NCI-H2107 treated with DMSO at 0.1 percent for 48 hours (cell line): ENCODE results near the gene CD58.
"Not testable (repeated sequence)": the region's sequence is repeated elsewhere in the genome, so short reads cannot be mapped to it uniquely, and the experiment has no call there.

Experiments used
- DNase-seq: peaks from one replicate; lab custom pipeline; 2025; ENCODE audit not compliant: unreplicated experiment; lab: John Stamatoyannopoulos, UW

CD58 gene

DNA sequence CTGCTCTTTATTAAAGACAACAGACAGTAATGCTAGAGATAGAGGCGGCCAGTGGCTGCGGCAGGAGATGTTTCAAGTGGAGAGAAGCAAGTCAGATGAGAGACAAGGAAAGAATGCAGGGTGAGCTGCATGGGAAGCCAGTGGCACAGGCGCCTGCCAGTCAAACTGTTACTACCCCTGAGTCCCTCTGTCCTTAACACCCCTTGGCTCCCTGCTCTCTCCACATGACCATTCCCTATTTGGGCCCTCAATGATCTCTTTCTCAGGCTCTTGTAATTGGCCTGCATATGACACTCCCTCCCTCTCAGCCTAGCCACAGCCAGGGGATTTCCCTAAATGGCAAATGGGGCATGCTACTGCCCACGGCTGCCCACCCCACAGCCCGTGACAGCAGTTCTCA is 22.6 kb upstream of the CD58 start:
- DNase-seq, result not testable (repeated sequence)

DNA sequence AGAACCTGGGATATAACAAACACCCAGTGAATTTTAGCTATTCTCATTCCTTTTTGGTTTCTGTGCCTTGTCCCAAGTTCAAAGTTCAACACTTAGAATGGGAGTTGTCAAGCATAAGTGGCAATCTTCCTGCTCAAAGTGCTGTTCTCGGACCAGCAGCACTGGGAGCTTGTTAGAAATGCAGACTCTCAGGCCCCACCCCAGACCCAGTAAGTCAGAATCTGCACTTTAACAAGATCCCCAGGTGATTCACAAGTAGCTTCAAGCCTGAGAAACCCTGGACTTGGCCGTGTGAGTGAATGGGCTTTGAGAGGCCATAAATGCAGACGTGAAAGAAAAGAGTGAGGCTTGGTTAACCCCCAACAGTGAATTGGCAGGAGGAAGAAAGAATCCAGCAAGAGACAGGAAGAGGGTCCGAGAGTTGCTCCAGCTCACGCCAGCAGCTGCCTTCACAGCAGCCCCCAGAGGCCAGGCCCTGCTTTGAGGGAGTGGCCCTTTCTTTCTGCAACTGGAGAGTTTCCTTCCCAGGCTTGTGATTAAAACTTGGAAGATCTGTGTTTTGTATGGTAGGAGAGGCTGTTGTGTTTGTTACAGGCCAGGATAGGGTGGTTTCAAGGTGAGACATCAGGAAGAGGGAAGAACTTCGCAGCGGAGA is 21.3 kb upstream of the CD58 start:
- not testable (repeated sequence) for DNase-seq

DNA sequence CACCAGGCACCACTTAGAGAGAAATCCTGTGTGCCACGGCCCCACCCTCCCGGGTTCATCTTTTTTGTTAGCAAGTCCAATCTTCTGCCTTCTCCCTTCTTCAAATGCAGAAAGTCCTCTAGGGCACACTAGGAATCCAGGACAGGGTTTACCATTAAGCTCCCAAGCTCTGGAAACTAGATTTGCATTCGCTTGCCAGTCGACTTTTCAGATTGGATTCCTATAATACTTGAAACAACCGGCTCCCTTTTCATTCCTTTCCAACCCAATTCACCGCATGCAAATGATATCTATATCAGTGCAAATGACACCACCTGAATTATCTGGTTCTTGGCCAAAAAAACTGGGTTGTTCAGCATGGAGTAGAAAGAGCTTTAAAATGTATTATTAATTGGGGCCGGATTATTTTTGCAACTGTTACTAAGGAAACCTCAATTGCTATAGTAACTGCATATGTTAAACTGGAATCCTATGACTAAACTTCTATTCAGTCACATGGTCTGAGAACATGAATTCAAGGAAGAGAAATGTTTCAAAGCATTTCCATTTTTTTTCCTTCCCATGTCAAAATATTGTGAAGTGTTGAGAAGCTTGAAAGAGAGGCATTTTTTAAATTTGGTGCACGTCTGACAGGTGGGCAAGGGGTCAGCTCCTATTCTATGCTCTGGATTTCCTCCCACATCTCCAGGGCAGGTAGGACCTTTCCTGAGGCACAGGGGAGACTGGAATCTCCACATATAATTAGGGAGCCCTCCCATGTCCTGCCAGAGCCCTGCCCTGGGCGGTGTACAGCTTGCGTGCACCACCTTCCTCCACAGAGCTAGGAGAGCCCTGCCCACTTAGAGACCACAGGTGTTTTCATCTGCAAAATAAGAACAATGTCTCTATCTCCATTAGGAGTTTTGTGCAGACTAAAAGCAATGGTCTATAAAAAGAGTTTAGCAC is 20.5 kb upstream of the CD58 start:
- DNase-seq, result not testable (repeated sequence)

DNA sequence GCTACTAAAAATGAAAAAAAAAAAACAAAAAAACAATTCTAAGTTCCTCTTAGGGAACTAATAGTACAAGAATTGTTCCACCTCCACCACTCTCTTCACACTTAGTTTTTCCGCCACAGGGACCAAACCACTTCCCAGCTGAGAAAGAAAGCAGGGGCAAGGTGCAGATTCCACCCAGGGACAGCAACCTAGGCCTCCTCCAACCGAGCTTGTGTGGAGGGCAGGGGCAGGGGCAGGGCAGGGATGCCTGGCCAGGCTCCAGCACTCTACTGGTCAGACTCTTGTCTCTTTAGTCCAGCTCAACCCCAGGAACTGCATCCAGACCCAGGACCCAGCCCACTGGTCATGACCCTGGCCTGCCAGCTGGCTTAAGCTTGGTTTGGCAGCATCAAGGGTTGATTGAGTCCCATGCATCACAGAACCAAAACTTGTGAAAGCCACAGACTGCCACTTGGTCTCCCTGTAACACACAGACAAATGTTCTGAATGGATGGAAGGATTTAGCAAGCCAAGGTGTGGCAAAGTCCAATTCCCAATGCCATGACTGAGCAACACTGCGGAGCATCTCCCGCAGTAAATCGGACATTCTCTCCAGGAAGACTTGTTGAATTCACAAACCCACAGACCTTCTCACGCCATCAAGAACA is 19.7 kb upstream of the CD58 start:
- DNase-seq, result not testable (repeated sequence)

DNA sequence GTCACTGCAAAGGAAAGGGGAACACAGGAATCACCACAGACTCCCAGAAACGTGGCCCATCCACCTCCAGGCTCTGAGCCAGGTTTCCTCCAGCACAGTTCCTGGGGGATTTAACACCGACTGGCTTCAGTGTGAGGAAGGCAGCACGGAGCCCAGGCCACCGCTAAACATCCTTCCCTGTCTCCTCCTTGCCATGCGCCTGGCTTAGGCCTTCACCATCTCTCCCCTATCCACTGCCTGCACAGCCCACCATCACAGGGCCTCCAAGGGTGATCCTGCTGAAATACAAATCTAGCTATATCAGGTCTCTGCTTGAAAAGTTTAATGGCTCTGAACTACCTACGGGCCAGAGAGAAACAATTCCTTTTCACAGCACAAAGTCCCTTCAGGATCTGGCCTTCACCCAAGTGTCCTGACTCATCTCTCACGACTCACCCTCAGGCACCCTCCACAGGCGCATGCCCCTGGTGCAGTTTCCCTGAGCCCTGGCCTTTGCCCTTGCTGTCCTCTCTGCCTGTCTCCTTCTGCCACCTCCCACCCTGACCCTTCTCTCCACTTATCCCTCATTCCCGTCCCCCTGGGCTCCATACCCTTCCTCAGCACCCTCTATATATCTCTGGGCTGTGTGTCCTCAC is 18.4 kb upstream of the CD58 start:
- DNase-seq, result not testable (repeated sequence)

DNA sequence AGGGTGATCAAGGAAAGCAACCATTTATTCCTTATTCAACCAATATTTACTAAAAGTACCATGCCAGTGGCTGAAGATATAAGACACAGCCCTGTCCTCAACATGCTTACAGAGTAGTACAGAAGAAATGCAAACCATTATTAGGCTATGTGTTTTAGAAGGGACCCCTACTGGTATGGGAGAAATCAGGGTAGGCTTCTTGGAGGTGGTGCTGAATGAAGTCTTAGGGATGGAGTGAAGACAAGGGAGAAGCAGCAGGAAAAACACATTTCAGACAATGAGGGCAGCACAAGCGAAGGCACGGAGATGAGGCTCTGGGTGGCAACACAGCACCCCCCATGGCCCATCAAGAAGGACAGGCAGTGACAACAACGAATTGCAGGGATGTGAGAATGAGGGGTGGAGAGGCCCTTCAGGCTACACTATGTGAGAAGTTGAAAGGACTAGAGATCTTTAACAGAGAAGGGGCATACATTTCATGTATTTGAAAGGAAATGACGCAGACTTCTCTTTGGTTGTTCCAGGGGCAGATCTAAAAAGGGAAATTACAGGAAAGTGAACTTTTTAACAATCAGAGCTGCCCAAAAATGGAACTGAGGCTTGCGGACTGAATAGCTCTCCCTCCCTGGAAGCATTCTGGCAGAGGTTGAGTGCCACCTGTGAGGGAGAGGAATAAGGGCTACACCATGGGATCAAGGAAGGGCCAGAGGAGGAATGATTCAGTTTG is 16.8 kb upstream of the CD58 start:
- no peak for DNase-seq

DNA sequence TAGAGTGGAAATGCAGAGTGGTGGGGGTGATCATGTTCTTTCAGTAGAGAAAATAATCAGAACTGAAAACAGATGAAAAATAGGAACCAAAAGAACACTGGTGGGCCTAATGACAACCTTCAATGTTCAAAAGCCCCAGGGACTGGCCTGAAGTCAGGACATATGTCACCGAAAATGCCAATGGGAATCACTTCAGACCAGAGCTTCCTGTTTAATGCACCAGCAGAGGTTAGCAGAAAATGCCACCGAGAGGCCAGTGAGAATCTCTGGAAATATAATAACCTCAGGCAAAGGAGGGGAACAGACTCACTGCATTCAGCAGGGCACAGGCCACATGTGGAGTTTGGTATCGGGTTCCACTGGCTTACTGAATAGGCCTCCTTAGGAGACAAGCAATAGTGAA is 15.9 kb upstream of the CD58 start:
- peak; percentile 44 for DNase-seq

DNA sequence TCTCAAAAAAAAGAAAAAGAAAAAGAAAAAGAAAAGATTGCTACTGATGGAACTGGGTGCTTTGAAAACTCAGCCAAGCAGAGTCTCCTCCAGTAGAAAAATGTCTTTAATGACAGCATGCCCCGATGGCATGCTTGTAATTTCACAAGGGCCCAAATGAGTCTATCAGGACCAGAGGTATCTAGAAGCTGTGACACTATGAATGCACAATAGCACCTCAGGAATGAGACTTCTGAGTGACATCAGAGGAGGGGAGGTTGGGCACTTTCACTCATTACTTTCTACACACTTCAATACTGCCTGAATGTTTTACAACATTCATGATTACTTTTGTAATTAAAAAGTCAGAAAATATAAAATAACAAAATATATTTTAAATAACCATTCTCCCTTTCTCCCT is 15.1 kb upstream of the CD58 start:
- DNase-seq, result no peak

DNA sequence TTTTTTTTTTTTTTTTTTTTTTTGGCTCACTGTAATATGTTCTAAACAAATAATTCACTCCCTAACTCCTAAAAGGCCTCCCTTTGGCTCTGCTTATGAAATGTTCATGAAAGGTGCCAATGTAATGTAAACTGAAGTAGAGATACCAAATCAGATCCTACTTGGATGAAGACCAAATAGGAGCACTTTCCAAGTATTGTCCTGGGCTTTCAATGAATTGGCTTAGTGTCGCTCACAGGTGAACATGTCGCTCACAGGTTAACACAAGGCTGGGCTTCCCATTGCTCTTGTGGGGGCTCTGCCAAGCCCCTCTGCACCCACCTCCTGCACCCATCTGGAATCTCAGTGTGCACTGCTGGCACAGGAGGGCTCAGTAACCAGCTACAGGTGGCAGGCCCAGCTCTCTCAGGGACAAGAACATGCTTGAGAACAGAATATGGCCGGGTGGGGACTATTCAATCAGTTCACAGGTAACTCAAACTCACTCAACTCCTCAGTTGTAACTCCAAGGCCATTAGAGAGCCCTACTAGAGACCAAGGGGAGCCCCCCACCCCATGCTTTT is 10.6 kb upstream of the CD58 start:
- DNase-seq, result no peak

DNA sequence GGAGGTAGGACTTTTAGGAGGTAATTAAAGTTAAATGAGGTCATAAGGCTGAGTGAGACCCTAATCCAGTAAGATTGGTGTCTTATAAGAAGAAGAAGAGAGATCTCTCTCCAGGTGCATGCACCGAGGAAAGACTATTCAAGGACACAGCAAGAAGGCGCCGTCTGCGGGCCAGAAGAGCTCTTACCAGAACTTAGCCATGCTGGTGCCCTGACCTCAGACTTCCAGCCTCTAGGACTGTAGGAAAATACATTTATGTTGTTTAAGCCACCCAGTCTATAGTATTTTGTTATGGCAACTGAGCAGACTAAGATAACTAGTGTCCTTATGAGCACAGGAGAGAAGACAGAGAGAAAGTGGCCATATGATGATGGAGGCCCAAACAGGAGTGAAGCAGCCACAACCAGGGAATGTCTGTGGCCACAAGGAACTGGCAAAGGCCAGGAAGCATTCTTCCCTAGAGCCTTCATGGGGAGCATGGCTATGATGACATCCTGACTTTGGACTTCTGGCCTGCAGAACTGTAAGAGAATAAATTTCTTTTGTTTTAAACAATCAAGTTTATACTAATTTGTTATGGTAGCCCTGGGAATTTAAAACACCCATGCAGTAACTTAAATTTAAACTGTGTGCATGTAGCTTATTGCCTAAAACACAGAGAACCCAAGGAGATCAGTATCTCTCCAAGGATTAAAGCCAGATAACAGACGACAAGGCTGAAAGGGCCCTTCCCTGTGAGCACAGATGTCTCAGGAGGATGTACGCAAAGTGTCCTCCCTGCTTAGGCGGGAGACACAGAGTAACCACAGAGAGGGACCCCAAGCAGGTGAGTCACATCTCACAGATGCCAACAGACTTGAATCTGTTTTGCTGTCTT is 9.9 kb upstream of the CD58 start:
- DNase-seq, result no peak

DNA sequence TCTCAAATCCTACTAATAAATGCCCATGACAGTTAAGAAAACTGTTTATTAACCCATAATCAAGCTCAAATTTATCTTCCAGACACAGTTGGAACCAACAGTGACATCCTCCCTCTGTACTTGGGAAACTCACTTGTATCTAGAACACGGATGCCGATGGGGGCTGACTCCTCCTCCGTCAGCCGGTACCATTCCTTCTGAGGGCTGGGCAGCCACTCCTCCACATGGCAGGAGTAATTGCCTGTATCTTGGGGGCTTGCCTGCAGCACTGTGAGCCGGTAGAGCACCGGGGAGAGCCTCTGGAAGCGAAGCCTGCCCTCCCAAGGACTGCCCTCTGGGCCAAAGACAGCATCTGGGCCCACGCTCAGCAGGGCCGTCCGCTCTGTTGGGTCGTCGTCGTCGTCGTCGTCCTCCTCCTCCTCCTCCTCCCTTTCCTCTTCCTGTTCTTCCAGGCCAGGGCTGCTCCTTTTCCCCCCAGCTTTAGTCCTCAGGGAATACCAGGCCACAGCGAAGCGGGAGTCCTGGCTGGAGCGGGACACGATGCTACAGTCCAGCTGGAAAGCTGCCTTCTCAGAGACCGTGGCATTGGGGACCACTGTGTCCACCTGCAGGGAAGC is 8.5 kb upstream of the CD58 start:
- no peak for DNase-seq

DNA sequence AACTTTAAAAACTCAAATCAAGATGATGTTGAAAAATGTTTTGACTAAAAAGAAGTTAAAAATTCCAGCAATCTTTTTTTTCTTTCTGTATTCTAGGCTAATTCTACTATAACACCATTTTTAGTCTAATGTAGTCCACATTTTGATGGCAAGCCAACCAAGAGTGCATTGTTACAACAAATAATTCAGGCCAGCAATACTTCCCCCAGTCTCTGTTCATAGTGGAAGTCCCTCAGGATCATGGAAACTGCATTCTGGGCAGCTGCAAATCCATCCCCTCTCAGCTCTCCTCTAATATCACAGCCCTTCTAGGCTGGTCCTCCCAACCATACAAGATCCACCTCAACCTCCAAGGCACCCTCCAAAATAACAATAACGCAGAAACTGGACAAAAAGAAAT is 7.8 kb upstream of the CD58 start:
- no peak for DNase-seq

DNA sequence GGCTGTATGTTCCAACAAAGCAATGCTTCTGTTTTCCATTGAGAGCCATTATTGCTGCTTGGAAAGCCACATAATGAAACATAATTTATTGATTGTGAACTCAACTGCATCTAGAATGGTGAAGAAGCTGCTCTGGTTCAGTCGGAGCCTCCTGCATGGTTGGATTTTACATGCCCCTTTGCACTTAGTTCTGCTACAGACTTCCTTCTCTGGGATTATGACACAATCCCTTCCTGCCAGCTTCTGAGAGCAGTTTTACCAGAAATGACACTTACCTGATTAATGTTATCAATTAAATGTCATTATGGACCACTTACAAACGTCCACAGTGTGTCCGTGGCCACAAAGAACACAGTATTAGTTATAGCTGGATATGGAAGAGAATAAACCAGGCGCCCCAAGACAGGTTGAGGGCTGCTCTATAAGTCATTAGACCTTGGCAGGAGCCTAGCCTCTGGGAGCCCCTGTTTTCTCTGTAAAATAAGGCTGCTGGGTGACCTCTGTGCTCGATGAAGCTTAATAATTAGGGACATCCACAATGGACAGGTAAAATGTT is 7.0 kb upstream of the CD58 start:
- no peak for DNase-seq

DNA sequence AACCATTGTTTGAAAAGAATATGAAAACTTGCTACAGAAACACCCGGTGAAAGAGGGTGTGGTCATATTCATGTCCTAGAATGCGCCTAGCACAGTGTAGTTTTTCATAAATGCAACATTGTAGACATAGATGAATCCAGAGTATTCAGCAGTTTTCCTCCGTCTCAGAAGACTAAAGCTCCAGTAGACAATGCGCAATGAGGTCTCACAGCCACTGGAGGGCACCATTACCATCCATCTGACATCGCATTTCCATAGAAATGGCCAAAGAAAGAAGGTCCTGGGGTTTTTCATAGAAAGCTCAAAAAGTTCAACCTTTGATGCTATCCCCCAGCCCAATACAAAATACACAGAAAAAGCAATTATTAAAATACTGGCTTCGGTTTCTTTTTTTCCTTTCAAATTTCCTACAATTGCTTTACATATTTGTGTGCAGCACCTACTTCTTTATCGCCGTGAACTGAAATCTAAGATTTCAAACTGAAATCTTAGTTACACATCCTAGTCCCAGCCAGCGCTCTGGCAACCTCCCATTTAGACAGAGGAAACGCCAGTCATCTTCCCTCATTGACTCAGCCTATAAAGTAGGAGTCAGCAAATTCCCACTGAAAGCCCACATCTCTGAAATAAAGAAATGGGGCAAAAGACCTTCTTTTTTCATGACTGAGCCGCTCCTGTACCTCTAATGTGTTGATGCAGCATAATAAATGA is 3.9 kb upstream of the CD58 start:
- peak; percentile 56 for DNase-seq

DNA sequence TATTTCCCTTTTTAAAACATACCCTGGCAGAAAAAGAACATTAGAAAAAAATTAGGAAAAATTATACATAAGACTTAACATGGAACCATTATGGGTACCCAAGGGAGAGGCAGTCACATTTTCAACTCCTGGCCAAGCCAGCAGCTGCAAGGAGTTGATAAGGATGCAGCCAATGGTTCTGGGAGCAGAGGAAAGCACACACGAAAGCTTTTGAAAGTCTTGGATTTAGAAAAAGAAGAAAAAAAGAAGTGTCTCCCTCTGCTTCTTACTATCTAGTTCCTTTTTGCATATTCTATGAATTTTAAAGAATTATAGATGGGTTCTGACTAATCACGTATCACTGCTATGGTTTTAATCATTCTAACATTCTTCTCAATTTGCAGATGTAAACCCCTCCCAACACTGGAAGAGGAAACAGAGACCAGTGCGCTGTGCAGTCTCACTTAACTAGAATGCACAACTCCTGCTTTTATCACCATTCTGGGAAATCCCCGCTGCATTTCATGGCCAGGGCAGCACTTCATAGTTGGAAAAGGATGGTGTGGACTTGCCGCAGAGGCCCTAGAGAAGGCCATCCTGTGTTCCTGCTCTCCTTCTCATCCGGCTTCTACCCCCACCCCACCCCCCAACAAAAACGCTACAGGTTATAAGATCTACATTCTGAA is 2.7 kb upstream of the CD58 start:
- no peak for DNase-seq

DNA sequence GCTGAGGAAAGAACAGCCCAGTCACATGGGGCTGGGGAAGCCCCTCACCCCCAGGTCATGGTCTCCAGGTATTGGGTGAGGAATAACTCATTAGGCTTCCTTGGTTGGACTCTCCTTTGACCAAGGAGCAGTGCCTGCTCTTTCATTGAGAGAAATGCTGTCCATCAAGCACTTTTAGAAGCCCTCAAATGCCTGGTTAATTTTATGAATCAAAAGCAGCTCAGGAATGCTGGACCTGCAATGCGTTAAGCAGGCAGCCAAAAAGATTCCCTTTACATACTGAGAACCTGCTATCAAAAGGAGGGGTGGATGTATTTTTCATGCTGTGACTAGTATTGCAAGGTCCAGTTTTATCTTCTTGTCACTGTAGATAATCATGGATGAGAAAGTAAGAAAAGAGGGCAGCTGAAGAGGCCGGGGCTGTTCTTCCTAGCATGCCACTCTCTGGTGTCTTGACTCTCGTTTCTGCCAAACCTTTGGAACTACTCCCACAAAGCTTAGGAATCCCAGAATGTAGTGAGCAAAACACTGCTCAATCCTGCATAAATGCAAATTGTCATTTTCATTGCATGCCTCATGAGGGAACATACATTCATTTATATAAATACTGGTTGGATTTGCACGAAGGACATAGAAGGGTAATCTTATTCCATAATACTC is 2.1 kb upstream of the CD58 start:
- no peak for DNase-seq

DNA sequence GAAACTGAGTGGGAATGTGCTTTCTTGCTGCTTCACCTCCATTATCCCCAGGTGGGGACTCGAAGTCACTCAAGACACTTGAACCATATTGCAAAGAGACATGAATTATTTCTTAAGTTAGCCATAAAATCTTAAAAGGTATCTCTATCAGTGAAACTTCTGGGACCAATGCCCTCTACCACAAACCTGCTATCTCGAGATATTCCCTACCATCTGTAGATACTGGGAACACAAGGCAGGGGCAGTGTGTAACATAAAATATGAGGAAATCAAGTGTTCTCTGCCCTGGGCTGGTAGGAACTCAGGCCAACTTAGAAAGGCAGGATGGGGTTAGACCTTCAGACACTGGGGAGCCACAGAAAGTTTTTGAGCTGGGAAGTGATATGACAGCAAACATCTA is 1.3 kb upstream of the CD58 start:
- DNase-seq, result no peak
